GM23248 (cell line): ENCODE measurements around the gene FARP2. TPM values are rescaled to one million over a fixed set of nuclear protein-coding genes. Genes with fewer than 3 reads are reported as not detected.
"Not testable (repeated sequence)": the region's sequence is repeated elsewhere in the genome, so short reads cannot be mapped to it uniquely, and the experiment has no call there.

Source experiments
- DNase-seq: peaks from one replicate; pipeline ENCODE4 v3.0.0-alpha.2; 2015
- H2AFZ ChIP-seq: fragments of 200-600 bp; sonication (generic); 2 replicates; pipeline ENCODE4 v1.6.1; 2016; ENCODE audit warnings: antibody characterized with exemption
- H3F3A ChIP-seq: fragments of 200-600 bp; sonication (generic); 2 replicates; pipeline ENCODE4 v1.6.1; 2016; ENCODE audit warnings: mild to moderate bottlenecking, antibody characterized with exemption, mixed run types; ENCODE audit not compliant: insufficient read depth
- H3K27ac ChIP-seq: fragments of 200-600 bp; sonication (generic); 2 replicates; pipeline ENCODE4 v1.5.1; 2016; ENCODE audit warnings: mild to moderate bottlenecking
- H3K27me3 ChIP-seq: fragments of 200-600 bp; sonication (generic); replicated peaks from 2 replicates; pipeline ENCODE4 v1.6.1; 2016; ENCODE audit warnings: mild to moderate bottlenecking; ENCODE audit not compliant: insufficient read depth
- H3K36me3 ChIP-seq: fragments of 200-600 bp; sonication (generic); 2 replicates; pipeline ENCODE4 v1.6.1; 2016; ENCODE audit warnings: low read depth, mild to moderate bottlenecking
- H3K4me1 ChIP-seq: fragments of 200-600 bp; sonication (generic); 2 replicates; pipeline ENCODE4 v1.6.1; 2016; ENCODE audit warnings: mild to moderate bottlenecking; ENCODE audit not compliant: insufficient read depth
- H3K4me2 ChIP-seq: fragments of 200-600 bp; sonication (generic); one replicate; pipeline ENCODE4 v1.6.1; 2016; ENCODE audit warnings: mild to moderate bottlenecking; ENCODE audit not compliant: unreplicated experiment
- H3K4me3 ChIP-seq: fragments of 200-600 bp; sonication (generic); 2 replicates; pipeline ENCODE4 v1.5.1; 2016; ENCODE audit warnings: mild to moderate bottlenecking
- H3K79me2 ChIP-seq: fragments of 200-600 bp; sonication (generic); 2 replicates; pipeline ENCODE4 v1.6.1; 2016; ENCODE audit warnings: mild to moderate bottlenecking; ENCODE audit not compliant: insufficient read depth
- H3K9ac ChIP-seq: fragments of 200-600 bp; sonication (generic); 2 replicates; pipeline ENCODE4 v1.6.1; 2016; ENCODE audit warnings: mild to moderate bottlenecking
- H3K9me2 ChIP-seq: fragments of 200-600 bp; sonication (generic); 2 replicates; pipeline ENCODE4 v1.6.1; 2016; ENCODE audit warnings: mixed run types, mild to moderate bottlenecking, moderate library complexity; ENCODE audit not compliant: insufficient read depth
- H3K9me3 ChIP-seq: fragments of 200-600 bp; sonication (generic); one replicate; pipeline ENCODE4 v1.6.1; 2017; ENCODE audit warnings: low read depth
- H4K20me1 ChIP-seq: fragments of 200-600 bp; sonication (generic); 2 replicates; pipeline ENCODE4 v1.6.0; 2016; ENCODE audit not compliant: insufficient read depth
- EZH2 ChIP-seq: fragments of 200-600 bp; sonication (generic); IDR thresholded peaks from 2 replicates; pipeline ENCODE4 v1.6.1; 2018; ENCODE audit warnings: antibody characterized with exemption, mild to moderate bottlenecking; ENCODE audit not compliant: insufficient read depth, poor library complexity, severe bottlenecking
- EZH2phosphoT487 ChIP-seq: fragments of 200-600 bp; sonication (generic); IDR thresholded peaks from 2 replicates; pipeline ENCODE4 v1.6.1; 2018; ENCODE audit warnings: antibody characterized with exemption, moderate library complexity, mild to moderate bottlenecking, low read depth; ENCODE audit not compliant: insufficient read depth
- WGBS, 2 experiments: methylation state at CpG; one replicate each; pipeline ENCODE4 v1.1.6; 2015 to 2017; ENCODE audit warnings: low lambda C conversion rate in 2 of 2, low coverage in 1 of 2; ENCODE audit errors: missing lambda C conversion rate in 2 of 2; 5-methylcytosine and 5-hydroxymethylcytosine counted together
- in situ Hi-C: fragments of 300-500 bp; cut with MboI; formaldehyde crosslinking; loops from 2 replicates; pipeline ENCODE4 v1.15.0; 2020
- polyA plus RNA-seq: library from polyadenylated mRNA; unstranded; fragments of >200 nt; fragmentation: Nextera tagmentation; extraction: Ambion mirVana; gene quantifications from 2 replicates; pipeline ENCODE4 v1.2.1, GENCODE V29; 2016
- total RNA-seq: library from RNA; depleted of rRNA; stranded (reverse); fragments of >200 nt; shearing (Covaris generic); gene quantifications from 2 replicates; pipeline ENCODE4 v1.2.3, GENCODE V29; 2014

FARP2 gene
- total and polyA plus RNA-seq, 2 experiments from 2014 or later = 30.9 to 39.0 TPM

GRCh38 chr2:241505086-241505780 lies 149.1 kb downstream of the FARP2 start:
- H3K9me2 ChIP-seq = no peaks in the 10 kb centered on the region
- H3K4me1 ChIP-seq = no peaks in the 10 kb centered on the region
- no peak for DNase-seq
- H3F3A ChIP-seq = no peaks in the 10 kb centered on the region
- H3K27ac ChIP-seq = no peak overlapping the region
- no peaks in the 10 kb centered on the region for H3K9me3 ChIP-seq
- H3K79me2 ChIP-seq = peaks cover 77% of the 10 kb centered on the region
- H3K4me2 ChIP-seq = no peak overlapping the region
- no peaks in the 10 kb centered on the region for H3K27me3 ChIP-seq
- no peaks in the 10 kb centered on the region for H3K36me3 ChIP-seq
- H3K9ac ChIP-seq = no peak overlapping the region
- no peak overlapping the region for H2AFZ ChIP-seq
- TF ChIP-seq EZH2 (no peak), EZH2phosphoT487 (no peak)
- H4K20me1 ChIP-seq = peaks cover 14% of the 10 kb centered on the region
- in situ Hi-C loops = no loop called here
- WGBS, 2 experiments = 81 to 82% methylated on average over 15 of the region's 15 CpGs
- no peak overlapping the region for H3K4me3 ChIP-seq

DNA sequence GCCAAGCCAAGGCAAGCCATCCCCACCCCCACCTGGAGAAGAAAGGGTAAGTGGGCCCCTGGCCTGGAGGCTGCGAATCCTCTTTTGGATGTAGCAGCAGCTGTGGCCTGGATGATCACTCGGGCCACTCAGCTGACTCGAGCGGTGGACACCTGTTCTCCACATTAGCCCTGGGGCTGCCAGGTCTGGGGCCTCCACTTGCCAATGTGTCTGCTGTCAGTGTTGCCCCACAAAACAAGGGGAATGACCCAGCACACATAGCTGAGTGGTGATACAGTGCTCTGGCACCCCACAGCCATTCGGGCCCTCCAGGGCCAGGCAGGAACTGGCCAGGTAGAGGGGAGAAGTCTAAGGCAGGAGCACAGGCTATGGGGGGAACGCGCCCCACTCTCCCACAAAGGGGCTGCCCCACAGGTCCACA lies 149.7 kb downstream of the FARP2 start:
- DNase-seq = peak; percentile 32
- H2AFZ ChIP-seq = no peak overlapping the region
- H3K27ac ChIP-seq = no peak overlapping the region
- no peaks in the 10 kb centered on the region for H3K36me3 ChIP-seq
- H3K4me1 ChIP-seq = no peaks in the 10 kb centered on the region
- H3K9me2 ChIP-seq = no peaks in the 10 kb centered on the region
- peaks cover 13% of the 10 kb centered on the region; the same call in 1 of the 2 replicates for H4K20me1 ChIP-seq
- no peaks in the 10 kb centered on the region for H3K27me3 ChIP-seq
- TF ChIP-seq EZH2 (no peak), EZH2phosphoT487 (no peak)
- in situ Hi-C loops = no loop called here
- H3K9ac ChIP-seq = no peak overlapping the region
- no peak overlapping the region for H3K4me3 ChIP-seq
- no peaks in the 10 kb centered on the region for H3F3A ChIP-seq
- H3K4me2 ChIP-seq = no peak overlapping the region
- WGBS, 2 experiments = 82 to 89% methylated on average over 6 to 7 of the region's 7 CpGs
- H3K79me2 ChIP-seq = peaks cover 72% of the 10 kb centered on the region
- no peaks in the 10 kb centered on the region for H3K9me3 ChIP-seq

- H2AFZ ChIP-seq, H3K27me3 ChIP-seq, H3K9me3 ChIP-seq, in situ Hi-C loops, DNase-seq, H3K9me2 ChIP-seq, H3F3A ChIP-seq, H3K27ac ChIP-seq, H3K4me1 ChIP-seq, H3K36me3 ChIP-seq: not testable (repeated sequence)
- H3K79me2 ChIP-seq = peaks cover 66% of the 10 kb centered on the region
- peak overlapping the region; percentile 82 for H3K4me3 ChIP-seq
- H3K9ac ChIP-seq = peak overlapping the region; percentile 83; the same call in 1 of the 2 replicates
- peak overlapping the region; percentile 83 for H3K4me2 ChIP-seq
- 94% methylated on average over 11 of the region's 11 CpGs for WGBS, 2 experiments
- peaks cover 13% of the 10 kb centered on the region; the same call in 1 of the 2 replicates for H4K20me1 ChIP-seq
Measured at GRCh38 chr2:241506317-241506716, 150.2 kb downstream of the FARP2 start.

- Histone ChIP-seq H3K27ac (no peak overlapping the region), H3K4me3 (peak overlapping the region; percentile 82), H3F3A (no peaks in the 10 kb centered on the region), H3K9ac (peak overlapping the region; percentile 83), H3K9me2 (no peaks in the 10 kb centered on the region), H3K4me2 (peak overlapping the region; percentile 83), H4K20me1 (peaks cover 13% of the 10 kb centered on the region; the same call in 1 of the 2 replicates), H3K9me3 (no peaks in the 10 kb centered on the region), H3K27me3 (no peaks in the 10 kb centered on the region), H3K79me2 (peaks cover 60% of the 10 kb centered on the region), H3K36me3 (no peaks in the 10 kb centered on the region), H3K4me1 (no peaks in the 10 kb centered on the region), H2AFZ (no peak overlapping the region)
- TF ChIP-seq EZH2phosphoT487 (no peak), EZH2 (no peak)
- 24 to 27% methylated on average over 19 of the region's 19 CpGs for WGBS, 2 experiments
- peak; percentile 30 for DNase-seq
- in situ Hi-C loops = no loop called here
Measured at GRCh38 chr2:241506793-241507429, 150.8 kb downstream of the FARP2 start.
